ENCODE measurements around the gene PGC.

The PGC gene

DNA sequence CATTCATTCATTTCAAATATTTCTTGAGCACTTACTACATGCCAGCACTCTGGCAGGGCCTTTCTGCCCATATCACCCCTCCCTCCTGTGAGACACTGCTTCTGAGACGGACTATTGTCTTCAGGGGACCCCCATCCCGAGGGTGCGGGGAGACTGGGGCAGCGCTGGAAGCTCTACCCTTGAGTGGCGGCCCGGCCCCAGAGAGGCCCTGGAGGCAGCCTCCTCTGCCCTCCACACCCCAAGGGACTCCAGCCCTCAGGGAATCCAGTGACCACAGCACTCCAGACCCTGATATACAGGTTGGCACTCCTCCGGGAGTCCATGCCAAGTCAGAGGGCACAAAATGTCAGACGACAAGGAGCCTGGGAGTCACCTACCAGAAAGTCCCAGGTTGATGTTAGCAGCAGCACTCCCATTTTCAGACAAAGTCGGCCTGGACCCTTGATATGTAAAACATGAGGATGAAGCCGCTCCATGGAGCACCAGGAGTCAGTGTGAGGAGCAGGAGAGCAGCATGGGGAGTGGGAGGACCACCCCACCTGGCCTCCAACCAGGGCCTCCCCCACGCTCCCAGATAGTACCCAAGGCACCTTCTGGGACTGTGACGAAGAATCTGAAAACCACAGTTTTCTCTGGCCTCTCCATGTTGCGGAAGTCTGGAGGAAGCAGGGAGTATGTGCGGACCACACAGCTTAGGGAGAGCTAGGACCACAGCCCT lies 32.5 kb downstream of the PGC start:
- no peak for DNase-seq (ENCODE audit: extremely low spot score)

DNA sequence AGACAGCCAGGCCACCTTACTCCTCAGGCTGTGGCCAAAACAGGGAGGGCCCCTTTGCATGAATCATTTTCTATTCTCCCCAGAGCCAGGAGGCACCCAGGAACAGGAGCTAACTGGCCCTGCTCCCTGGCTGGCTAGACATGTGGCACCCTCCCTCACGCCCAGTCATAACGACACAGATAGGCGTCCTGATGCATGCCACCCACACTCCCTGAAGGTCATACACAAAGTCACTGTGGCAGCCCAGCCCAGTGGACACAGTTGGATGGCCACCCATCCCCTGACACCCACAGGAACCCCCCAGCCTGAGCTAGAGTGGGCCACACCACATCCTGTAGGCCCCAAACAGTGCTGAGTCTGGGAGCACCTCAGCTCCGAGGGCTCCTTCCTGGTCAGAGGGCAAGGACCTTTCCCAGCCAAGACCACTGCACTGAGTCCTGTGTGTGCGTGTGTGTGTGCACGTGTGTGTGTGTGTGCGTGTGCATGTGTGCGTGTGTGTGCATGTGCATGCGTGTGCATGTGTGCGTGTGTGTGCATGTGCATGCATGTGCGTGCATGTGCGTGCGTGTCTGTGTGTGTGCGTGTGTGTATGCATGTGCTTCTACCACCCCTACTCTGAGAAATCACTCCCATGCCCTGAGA lies 33.4 kb downstream of the PGC start:
- peak; percentile 68 for DNase-seq (ENCODE audit: extremely low spot score)
- POLR2A ChIA-PET: interaction anchor here (0.8 to 1.8 kb wide), 2 partner anchors 18 to 21 kb away, joined by 3 to 7 read pairs; no protein-coding TSS in a partner anchor
- CTCF ChIA-PET: interaction anchor here (0.8 to 7.6 kb wide), 6 partner anchors 8 to 687 kb away, joined by 3 to 136 read pairs (median 6); partner anchors contain the start of gene TFEB
- TF ChIP-seq, protein P1, sequence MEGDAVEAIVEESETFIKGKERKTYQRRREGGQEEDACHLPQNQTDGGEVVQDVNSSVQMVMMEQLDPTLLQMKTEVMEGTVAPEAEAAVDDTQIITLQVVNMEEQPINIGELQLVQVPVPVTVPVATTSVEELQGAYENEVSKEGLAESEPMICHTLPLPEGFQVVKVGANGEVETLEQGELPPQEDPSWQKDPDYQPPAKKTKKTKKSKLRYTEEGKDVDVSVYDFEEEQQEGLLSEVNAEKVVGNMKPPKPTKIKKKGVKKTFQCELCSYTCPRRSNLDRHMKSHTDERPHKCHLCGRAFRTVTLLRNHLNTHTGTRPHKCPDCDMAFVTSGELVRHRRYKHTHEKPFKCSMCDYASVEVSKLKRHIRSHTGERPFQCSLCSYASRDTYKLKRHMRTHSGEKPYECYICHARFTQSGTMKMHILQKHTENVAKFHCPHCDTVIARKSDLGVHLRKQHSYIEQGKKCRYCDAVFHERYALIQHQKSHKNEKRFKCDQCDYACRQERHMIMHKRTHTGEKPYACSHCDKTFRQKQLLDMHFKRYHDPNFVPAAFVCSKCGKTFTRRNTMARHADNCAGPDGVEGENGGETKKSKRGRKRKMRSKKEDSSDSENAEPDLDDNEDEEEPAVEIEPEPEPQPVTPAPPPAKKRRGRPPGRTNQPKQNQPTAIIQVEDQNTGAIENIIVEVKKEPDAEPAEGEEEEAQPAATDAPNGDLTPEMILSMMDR (IDR thresholded peaks at IDR 0.05; ENCODE audit: control extremely low read depth, extremely low read depth, low read depth, missing control alignments): no peak

More for the DNA sequence above, 32.5 kb downstream of the PGC start:
- TF ChIP-seq, protein P1 (IDR thresholded peaks at IDR 0.05; ENCODE audit: control extremely low read depth, extremely low read depth, low read depth, missing control alignments): no peak
- POLR2A ChIA-PET: interaction anchor here (0.7 to 3.7 kb wide), 4 partner anchors 7 to 230 kb away, joined by 3 to 20 read pairs (median 6); no protein-coding TSS in a partner anchor
- CTCF ChIA-PET: interaction anchor here (1.4 to 7.6 kb wide), 8 partner anchors 8 to 347 kb away, joined by 4 to 136 read pairs (median 6); partner anchors contain the start of gene TFEB

DNA sequence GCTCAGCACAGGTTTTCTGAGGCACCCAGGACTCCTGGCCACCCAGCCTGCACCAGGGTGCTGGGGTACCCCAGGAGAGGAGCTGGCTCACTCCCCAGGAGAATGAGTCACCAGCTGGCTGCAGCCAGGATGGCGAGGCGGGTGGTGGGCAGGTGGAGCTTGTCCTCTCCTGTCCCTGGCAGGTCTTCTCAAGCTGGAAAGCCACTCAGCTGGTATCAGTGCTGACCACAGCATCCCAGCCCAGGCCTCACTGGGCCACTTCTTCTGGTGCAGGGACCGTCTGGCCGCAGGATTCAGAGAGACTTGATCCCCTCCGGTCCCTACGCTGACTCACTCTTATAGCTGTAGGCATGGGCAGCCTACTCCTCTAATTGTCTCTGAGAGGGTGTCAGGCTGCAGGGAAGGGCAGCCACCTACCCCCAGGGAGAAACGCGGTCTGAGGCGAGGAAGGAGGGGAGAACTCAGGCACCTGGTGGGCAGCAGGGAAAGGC lies 34.0 kb downstream of the PGC start:
- ChIA-PET POLR2A (interaction anchor here (0.8 to 1.8 kb wide), 2 partner anchors 18 to 21 kb away, joined by 3 to 7 read pairs; no protein-coding TSS in a partner anchor), CTCF (interaction anchor here (1.4 to 7.6 kb wide), 5 partner anchors 7 to 30 kb away, joined by 5 to 136 read pairs (median 6); partner anchors contain the start of gene TFEB)
- no peak for DNase-seq (ENCODE audit: extremely low spot score)
- TF ChIP-seq, protein P1 (IDR thresholded peaks at IDR 0.05; ENCODE audit: control extremely low read depth, extremely low read depth, low read depth, missing control alignments): no peak

DNA sequence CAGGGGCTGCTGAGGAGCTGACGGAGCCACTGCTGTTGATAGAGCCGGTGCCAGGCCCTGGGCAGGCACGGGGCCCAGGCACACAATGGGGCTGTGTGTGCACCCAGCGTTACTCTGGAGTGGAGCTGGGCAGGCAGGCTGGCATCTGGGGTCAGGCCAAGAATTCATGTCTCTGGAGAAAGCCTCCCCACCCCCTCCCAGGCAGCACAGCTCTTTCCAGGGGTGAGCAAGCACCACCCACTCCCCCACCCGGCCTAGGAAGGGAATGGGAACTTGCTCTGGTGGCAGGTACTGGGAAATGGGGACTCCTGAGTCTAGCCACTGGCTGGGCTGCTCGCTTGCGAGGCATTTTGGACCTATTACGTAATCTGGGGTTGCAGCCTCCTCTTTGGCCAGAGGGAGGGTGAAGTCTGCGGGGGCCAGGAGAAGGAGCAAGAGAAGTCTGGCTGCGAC lies 34.5 kb downstream of the PGC start:
- ChIA-PET CTCF (interaction anchor here (7.3 kb wide), 1 partner anchor 21 kb away, joined by 52 read pairs; the partner anchor contains the start of gene TFEB), POLR2A (interaction anchor here (1.8 kb wide), 1 partner anchor 22 kb away, joined by 7 read pairs; no protein-coding TSS in a partner anchor)
- DNase-seq (ENCODE audit: extremely low spot score): no peak
- TF ChIP-seq, protein P1 (IDR thresholded peaks at IDR 0.05; ENCODE audit: control extremely low read depth, extremely low read depth, low read depth, missing control alignments): no peak

DNA sequence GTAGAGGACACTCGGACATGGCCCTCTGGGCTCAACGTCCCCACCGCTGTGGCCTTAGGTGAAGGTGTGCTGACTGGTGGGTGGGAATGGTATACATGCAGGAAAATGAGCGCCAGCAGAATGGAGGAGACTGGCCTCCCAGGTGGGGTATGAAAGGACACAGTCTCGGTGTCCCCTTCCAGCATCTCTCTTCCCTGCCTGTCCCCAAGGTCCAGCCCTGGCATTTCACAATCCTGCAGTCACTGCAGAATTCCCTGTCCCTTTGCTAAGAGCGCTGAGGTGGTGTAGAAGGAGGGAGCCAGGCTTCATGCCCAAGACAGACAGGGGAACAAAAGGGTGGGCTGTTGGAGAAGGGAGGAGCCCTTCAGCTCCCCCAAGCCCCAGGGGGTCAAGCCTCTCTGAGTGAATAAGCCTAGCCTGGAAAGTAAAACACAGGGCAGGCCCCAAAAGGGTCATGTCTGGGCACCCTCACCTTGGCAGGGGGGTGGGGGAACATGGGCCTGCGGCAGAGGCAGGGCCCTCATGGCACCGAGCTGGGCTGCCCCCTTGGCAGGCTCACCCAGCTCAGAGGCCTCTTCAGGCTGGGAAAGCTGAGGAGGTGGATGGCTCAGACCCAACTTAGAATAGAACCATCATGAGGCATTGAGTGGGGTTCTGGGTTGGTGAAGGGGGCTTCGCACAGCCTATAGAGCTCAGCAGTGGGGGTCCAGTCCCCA lies 35.7 kb downstream of the PGC start:
- TF ChIP-seq, protein P1 (IDR thresholded peaks at IDR 0.05; ENCODE audit: control extremely low read depth, extremely low read depth, low read depth, missing control alignments): no peak
- no peak for DNase-seq (ENCODE audit: extremely low spot score)
- POLR2A ChIA-PET: interaction anchor here (0.7 kb wide), 1 partner anchor 378 kb away, joined by 4 read pairs; no protein-coding TSS in a partner anchor
- CTCF ChIA-PET: interaction anchor here (1.1 to 7.3 kb wide), 2 partner anchors 22 to 392 kb away, joined by 3 to 52 read pairs; partner anchors contain the start of gene TFEB
